ENCODE results near the gene B9D2.

GRCh38 chr19:41330481-41330880 is 33.5 kb downstream of the B9D2 start:
- TF ChIP-seq, protein P1, sequence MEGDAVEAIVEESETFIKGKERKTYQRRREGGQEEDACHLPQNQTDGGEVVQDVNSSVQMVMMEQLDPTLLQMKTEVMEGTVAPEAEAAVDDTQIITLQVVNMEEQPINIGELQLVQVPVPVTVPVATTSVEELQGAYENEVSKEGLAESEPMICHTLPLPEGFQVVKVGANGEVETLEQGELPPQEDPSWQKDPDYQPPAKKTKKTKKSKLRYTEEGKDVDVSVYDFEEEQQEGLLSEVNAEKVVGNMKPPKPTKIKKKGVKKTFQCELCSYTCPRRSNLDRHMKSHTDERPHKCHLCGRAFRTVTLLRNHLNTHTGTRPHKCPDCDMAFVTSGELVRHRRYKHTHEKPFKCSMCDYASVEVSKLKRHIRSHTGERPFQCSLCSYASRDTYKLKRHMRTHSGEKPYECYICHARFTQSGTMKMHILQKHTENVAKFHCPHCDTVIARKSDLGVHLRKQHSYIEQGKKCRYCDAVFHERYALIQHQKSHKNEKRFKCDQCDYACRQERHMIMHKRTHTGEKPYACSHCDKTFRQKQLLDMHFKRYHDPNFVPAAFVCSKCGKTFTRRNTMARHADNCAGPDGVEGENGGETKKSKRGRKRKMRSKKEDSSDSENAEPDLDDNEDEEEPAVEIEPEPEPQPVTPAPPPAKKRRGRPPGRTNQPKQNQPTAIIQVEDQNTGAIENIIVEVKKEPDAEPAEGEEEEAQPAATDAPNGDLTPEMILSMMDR (IDR thresholded peaks at IDR 0.05): no peak
- no peak for TF ChIP-seq POLR2A (IDR thresholded peaks at IDR 0.05)
